HepG2 (cell line): ENCODE measurements around the gene AHCYL1. TPM values are rescaled to one million over a fixed set of nuclear protein-coding genes. Genes with fewer than 3 reads are reported as not detected.

Experiments
- ARNTL ChIP-seq: sonication (generic); formaldehyde crosslinking; IDR thresholded peaks from 2 replicates; pipeline ENCODE4 v1.4.0; 2020; ENCODE audit warnings: mild to moderate bottlenecking, missing genetic modification reagents
- CTCF ChIP-seq: sonication (generic); formaldehyde crosslinking; IDR thresholded peaks from 2 replicates; pipeline ENCODE4 v1.5.0; 2020; ENCODE audit warnings: mild to moderate bottlenecking, missing genetic modification reagents, moderate library complexity
- KDM6A ChIP-seq: IDR thresholded peaks from 2 replicates; pipeline ENCODE4 v1.6.1; 2016; ENCODE audit warnings: low read depth
- KMT2B ChIP-seq: IDR thresholded peaks from 2 replicates; pipeline ENCODE4 v1.6.1; 2016; ENCODE audit warnings: missing genetic modification reagents, missing compliant biosample characterization
- PATZ1 ChIP-seq: sonication (generic); formaldehyde crosslinking; IDR thresholded peaks from 2 replicates; pipeline ENCODE4 v1.4.0; 2020; ENCODE audit warnings: missing genetic modification reagents
- RELA ChIP-seq: sonication (generic); formaldehyde crosslinking; IDR thresholded peaks from 2 replicates; pipeline ENCODE4 v1.4.0; 2020; ENCODE audit warnings: missing genetic modification reagents
- RXRB ChIP-seq: IDR thresholded peaks from 2 replicates; pipeline ENCODE4 v1.6.1; 2016; ENCODE audit warnings: borderline replicate concordance, missing genetic modification reagents, missing compliant biosample characterization
- ZNF18 ChIP-seq: sonication (generic); formaldehyde crosslinking; IDR thresholded peaks from 2 replicates; pipeline ENCODE4 v1.8.0; 2022; ENCODE audit warnings: mild to moderate bottlenecking, missing genetic modification reagents; ENCODE audit not compliant: insufficient replicate concordance
- ZNF180 ChIP-seq: sonication (generic); formaldehyde crosslinking; IDR thresholded peaks from 2 replicates; pipeline ENCODE4 v1.4.0; 2020; ENCODE audit warnings: low read depth, missing genetic modification reagents, borderline replicate concordance
- ZNF256 ChIP-seq: sonication (generic); formaldehyde crosslinking; conservative IDR thresholded peaks from 2 replicates; pipeline ENCODE4 v1.4.0; 2020; ENCODE audit warnings: missing genetic modification reagents
- ZNF629 ChIP-seq: sonication (generic); formaldehyde crosslinking; conservative IDR thresholded peaks from 2 replicates; pipeline ENCODE4 v1.5.0; 2020; ENCODE audit warnings: missing genetic modification reagents
- ZNF670 ChIP-seq: sonication (generic); formaldehyde crosslinking; IDR thresholded peaks from 2 replicates; pipeline ENCODE4 v1.8.0; 2022; ENCODE audit warnings: mild to moderate bottlenecking, missing genetic modification reagents, borderline replicate concordance
- ZNF747 ChIP-seq: sonication (generic); formaldehyde crosslinking; IDR thresholded peaks from 2 replicates; pipeline ENCODE4 v1.8.1; 2023; ENCODE audit warnings: missing genetic modification reagents, mild to moderate bottlenecking, borderline replicate concordance
- polyA plus RNA-seq, 8 experiments: library from polyadenylated mRNA; depleted of rRNA in 3 of 8; stranded (reverse) in 7 of 8; unstranded in 1 of 8; fragments of >200 nt; fragmentation: Illumina TruSeq in 4 of 8; extraction: Trizol in 4 of 8; gene quantifications; 2 replicates each; pipeline versions ENCODE4 v1.2.1 to v1.2.3, GENCODE V29; 2011 to 2016; ENCODE audit warnings: low read depth in 4 of 8, missing spikeins in 1 of 8, mixed read lengths in 1 of 8; ENCODE audit not compliant: insufficient read depth in 1 of 8
- total RNA-seq, 5 experiments: library from RNA; depleted of rRNA; stranded (reverse); fragments of >200 nt; fragmentation: Illumina TruSeq; extraction: Trizol; gene quantifications; 2 replicates each; pipeline ENCODE4 v1.2.3, GENCODE V29; 2016; ENCODE audit warnings: low read depth in 1 of 5
- TF ChIP-seq, protein P1 (sequence below): sonication (generic); formaldehyde crosslinking; IDR thresholded peaks from 2 replicates; pipeline ENCODE4 v1.4.0; 2020; ENCODE audit warnings: mild to moderate bottlenecking, missing genetic modification reagents
- TF ChIP-seq, protein P2 (sequence below): IDR thresholded peaks from 2 replicates; pipeline ENCODE4 v1.6.1; 2016; ENCODE audit warnings: missing biosample characterization, missing genetic modification reagents, low read depth
- TF ChIP-seq, protein P3 (sequence below): sonication (generic); formaldehyde crosslinking; IDR thresholded peaks from 2 replicates; pipeline ENCODE4 v1.5.0; 2020; ENCODE audit warnings: mild to moderate bottlenecking, low read depth, missing genetic modification reagents, borderline replicate concordance
- TF ChIP-seq, protein P4 (sequence below): sonication (generic); formaldehyde crosslinking; IDR thresholded peaks from 2 replicates; pipeline ENCODE4 v1.4.0; 2020; ENCODE audit warnings: missing genetic modification reagents, borderline replicate concordance
- TF ChIP-seq, protein P5 (sequence below): IDR thresholded peaks from 2 replicates; pipeline ENCODE4 v1.6.1; 2016; ENCODE audit warnings: missing genetic modification reagents, missing compliant biosample characterization

AHCYL1 gene
- total and polyA plus RNA-seq, 2 of the 13 experiments (the other 11 are each of a cell fraction or from before 2014, with no cell fraction given): 40.9 to 76.3 TPM

GRCh38 chr1:109959974-109960744 lies 24.4 kb upstream of the AHCYL1 start (continued):
- TF ChIP-seq CTCF (CRISPR knock-in tag) (peak; percentile 57), ZNF256 (no peak), KDM6A (CRISPR knock-in tag) (peak; percentile 86), RXRB (CRISPR knock-in tag) (peak; percentile 93), ZNF670 (CRISPR knock-in tag) (0 out of 2 replicates have a peak, but pooled peaks have one; percentile 38), PATZ1 (CRISPR knock-in tag) (peak; percentile 74), ZNF180 (CRISPR knock-in tag) (no peak), ZNF18 (no peak), KMT2B (no peak), RELA (CRISPR knock-in tag) (no peak), ARNTL (CRISPR knock-in tag) (peak; percentile 59; the same call in 1 of the 2 replicates), ZNF747 (CRISPR knock-in tag) (peak; percentile 71; the same call in 1 of the 2 replicates), ZNF629 (CRISPR knock-in tag) (no peak; the same call in 1 of the 2 replicates)
- TF ChIP-seq, protein P1, sequence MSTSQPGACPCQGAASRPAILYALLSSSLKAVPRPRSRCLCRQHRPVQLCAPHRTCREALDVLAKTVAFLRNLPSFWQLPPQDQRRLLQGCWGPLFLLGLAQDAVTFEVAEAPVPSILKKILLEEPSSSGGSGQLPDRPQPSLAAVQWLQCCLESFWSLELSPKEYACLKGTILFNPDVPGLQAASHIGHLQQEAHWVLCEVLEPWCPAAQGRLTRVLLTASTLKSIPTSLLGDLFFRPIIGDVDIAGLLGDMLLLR (CRISPR knock-in tag): no peak
- TF ChIP-seq, protein P2, sequence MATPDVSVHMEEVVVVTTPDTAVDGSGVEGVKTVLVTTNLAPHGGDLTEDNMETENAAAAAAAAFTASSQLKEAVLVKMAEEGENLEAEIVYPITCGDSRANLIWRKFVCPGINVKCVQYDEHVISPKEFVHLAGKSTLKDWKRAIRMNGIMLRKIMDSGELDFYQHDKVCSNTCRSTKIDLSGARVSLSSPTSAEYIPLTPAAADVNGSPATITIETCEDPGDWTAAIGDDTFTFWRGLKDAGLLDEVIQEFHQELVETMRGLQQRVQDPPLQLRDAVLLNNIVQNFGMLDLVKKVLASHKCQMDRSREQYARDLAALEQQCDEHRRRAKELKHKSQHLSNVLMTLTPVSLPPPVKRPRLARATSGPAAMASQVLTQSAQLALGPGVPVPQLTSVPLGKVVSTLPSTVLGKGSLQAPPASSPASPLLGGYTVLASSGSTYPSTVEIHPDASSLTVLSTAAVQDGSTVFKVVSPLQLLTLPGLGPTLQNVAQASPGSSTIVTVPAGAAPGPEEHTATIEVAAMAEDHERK (CRISPR knock-in tag): no peak
- TF ChIP-seq, protein P3, sequence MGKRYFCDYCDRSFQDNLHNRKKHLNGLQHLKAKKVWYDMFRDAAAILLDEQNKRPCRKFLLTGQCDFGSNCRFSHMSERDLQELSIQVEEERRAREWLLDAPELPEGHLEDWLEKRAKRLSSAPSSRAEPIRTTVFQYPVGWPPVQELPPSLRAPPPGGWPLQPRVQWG: no peak
- TF ChIP-seq, protein P4, sequence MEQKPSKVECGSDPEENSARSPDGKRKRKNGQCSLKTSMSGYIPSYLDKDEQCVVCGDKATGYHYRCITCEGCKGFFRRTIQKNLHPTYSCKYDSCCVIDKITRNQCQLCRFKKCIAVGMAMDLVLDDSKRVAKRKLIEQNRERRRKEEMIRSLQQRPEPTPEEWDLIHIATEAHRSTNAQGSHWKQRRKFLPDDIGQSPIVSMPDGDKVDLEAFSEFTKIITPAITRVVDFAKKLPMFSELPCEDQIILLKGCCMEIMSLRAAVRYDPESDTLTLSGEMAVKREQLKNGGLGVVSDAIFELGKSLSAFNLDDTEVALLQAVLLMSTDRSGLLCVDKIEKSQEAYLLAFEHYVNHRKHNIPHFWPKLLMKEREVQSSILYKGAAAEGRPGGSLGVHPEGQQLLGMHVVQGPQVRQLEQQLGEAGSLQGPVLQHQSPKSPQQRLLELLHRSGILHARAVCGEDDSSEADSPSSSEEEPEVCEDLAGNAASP (CRISPR knock-in tag): peak; percentile 95
- TF ChIP-seq, protein P5, sequence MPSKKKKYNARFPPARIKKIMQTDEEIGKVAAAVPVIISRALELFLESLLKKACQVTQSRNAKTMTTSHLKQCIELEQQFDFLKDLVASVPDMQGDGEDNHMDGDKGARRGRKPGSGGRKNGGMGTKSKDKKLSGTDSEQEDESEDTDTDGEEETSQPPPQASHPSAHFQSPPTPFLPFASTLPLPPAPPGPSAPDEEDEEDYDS (CRISPR knock-in tag): peak; percentile 24; the same call in 1 of the 2 replicates
